DMS53 (cell line): ENCODE results near the gene VILL.

ENCODE experiments used
- DNase-seq: peaks from one replicate; lab custom pipeline; 2025; lab: John Stamatoyannopoulos, UW

The VILL gene

GRCh38 chr3:37990527-37990926 is at the start of gene VILL:
TSS of gene VILL (plus strand) at chr3:37990786. CDS start at chr3:37993673, 2,887 bp downstream.
- DNase-seq, result no peak

DNA sequence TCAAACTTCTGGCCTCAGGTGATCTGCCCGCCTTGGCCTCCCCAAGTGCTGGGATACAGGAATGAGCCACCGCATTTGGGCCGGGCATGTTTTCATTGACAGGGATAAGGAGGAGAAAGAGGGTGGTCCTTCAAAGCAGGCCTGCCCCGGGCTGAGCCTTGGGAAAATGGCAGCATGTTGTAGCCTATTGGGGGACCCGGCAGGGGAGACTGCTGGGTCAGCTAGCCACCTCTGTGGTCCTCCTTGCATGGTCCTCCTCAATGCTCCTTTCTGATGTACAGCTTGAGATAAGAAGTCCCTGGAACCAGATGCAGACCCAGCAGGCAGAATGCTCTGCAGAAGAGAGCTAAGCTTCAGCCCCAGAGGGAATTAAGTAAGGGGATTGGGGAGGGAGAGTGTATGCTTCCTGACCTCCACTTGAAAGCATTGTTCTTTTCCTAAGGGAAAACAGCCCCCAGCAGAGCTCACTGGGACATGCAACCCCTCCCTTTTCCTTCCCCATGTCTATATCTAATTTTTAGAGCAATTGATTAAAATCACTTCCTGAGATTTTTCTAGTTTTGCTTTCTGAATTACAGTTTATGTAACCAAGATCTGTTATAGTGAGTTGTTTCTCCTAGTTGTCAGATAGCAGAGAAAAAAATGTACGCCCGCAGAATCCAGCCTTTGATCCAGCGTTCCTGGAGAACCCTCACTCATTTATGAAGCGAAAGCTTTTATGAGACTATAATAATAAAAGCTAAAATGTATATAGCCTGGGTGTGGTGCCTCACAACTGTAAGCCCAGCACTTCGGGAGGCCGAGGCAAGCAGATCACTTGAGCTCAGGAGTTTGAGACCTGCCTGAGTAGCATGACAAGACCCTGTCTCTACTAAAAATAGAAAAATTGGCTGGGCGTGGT is 48.7 kb upstream of the VILL start:
- DNase-seq, result no peak

DNA sequence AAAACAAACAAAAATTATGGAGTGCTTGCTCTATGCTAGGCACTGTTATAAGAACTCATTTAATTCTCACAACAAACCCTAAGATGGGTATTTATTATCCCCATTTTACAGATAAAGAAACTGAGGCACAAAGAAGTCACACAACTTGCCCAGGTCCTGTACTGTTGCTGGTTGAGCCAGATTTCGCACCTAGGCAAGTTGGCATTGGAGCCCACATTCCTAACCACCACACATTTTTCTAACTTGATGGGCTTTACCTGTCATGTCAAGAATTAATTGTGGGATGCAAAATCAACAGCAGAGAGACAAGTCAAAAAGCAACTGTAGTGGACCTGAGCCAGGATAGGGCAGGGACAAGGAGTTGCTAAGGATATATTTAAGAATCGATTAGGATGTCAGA is 47.9 kb upstream of the VILL start:
- no peak for DNase-seq

GRCh38 chr3:37943126-37943525 is 47.5 kb upstream of the VILL start:
- DNase-seq, result no peak

GRCh38 chr3:37943631-37944314 is 46.8 kb upstream of the VILL start:
- DNase-seq, result no peak

GRCh38 chr3:37944391-37944842 is 46.2 kb upstream of the VILL start:
- DNase-seq, result no peak

DNA sequence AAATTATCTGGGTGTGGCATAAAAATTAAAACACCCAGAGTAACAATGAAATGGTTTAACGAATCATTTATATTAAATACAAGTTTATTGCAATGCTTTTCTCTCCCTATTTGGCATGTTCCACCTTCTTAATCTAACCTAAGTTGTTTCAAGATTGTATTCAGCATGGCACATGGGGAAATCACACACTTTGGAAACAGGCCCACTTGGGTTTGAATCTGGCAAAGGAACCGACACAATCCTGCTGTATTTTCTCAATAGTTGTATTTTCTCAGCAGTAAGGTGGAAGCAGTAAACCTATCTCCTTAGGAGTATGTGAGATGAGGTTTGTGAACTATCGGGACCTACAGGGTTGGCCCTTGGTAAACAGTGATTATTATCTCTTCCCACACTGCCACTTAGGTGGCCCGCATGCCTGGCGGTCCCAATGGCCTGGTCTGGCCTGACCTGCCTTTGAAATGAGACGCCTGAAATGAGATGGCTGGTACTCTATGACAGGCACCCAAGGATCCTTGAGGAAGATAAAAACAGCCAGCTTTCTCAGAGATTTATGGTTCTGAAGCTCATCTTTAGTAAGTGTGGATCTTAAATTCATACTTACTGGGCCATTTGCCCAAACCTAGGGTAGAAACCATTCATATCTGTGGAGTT is 45.3 kb upstream of the VILL start:
- DNase-seq, result no peak

DNA sequence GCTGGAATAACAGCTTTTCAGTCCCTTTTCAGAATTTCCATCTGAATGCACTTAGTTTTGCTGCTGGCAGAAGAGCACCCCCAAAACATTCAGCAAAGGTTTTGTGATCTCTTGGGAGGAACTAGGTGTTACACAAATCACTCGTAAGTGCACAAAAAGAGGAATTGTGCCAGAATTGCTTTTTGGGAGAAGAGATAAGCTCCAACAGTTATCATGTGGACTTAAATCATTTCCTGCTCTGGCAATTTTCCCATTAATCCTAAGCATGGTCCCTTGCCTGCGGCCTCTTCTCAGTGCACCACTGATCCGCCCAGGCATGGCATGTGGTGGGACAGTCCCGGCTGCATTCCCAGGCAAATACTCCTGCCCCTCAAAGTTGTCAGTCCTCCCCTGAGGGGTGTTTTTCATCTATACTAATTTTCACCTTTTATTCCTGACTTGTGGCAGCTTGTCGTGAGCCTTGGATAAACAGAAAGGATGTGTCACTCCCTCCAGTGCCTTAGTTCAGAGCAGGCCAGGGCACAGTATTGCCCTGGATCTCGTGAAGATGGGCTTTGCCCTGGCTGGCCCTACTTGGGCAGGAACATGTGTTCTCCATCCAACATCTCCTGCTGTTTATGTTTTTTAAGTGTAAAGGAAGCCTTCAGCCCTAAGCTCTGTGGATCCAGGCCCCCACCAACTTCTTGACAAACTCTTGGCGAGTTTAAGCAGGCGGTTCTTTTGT is 44.6 kb upstream of the VILL start:
- no peak for DNase-seq

DNA sequence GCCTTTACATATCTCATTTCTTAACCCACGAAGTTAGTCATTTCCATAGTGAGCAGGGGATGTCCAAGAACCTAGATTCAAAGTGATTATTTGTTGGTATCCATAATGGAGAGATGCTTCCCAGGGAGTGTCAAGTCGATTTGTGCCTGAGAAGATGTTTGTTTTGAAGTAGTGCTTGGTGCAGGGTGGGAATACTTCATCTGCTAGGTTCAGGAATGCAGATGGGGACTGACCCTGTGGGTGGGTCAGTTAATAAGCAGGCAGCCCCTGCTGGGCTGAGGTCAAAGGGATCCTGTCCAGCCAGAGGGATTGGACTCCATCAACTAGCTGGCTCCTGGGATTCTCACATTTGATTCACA is 44.1 kb upstream of the VILL start:
- DNase-seq, result no peak

DNA sequence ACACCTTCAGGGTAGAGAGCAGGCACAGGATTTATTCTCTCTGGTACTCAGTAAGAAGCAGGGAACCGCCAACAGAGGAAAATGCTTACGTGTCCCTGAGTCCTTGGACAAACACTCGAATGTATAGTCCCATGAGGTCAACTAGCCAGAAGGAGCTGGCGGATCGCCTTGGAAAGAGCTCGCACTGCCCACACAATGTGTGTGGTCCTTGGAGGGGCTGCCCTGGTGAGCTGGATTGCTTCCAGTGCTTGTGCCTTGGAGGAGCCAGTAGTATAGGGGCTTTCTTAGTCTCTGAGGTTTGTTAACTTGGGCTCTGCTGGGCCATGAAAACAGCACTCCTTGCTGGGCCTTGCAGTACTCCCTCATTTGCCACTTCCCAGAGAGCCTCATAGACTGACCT is 40.7 kb upstream of the VILL start:
- no peak for DNase-seq

DNA sequence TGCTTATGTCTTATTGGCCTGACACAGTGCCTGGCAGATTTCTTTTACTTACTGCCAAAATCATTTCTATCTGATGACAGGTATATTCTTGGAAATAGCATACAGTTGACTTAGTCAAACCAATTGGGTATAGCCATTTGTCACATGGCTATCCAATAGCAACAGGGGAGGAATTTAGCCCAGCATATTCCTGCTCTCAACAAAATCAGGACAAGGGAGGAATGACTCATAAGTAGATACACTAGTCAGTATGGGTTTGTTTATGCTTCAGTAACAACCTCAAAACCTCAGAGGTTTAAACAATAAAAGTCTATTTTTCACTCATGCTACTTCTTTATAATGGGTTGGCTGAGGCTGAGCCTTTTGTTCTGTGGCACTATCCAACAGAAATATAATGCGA is 38.0 kb upstream of the VILL start:
- no peak for DNase-seq

DNA sequence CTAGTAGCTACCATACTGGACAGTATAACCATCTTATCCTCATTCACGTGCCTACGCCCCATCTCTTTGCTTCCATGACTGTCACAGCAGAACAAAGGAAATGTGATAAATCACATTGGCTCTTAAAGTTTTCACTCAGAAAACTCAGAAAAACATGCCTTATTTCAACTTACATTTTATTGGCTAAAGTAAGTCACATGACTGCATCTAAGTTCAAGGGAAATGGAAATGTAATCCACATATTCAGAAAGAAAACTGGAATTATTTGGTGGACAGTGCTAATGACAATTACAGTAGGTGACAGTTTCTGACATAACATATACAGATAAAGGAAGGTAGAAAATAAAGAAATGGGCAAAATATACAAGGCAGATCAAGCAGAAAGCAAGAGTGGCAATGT is 37.4 kb upstream of the VILL start:
- no peak for DNase-seq

GRCh38 chr3:37953707-37954394 is 36.7 kb upstream of the VILL start:
- no peak for DNase-seq

- DNase-seq, result no peak
These were observed 35.7 kb upstream of the VILL start for GRCh38 chr3:37954881-37955280.

- DNase-seq, result no peak
These were observed 34.5 kb upstream of the VILL start for GRCh38 chr3:37955918-37956707.

DNA sequence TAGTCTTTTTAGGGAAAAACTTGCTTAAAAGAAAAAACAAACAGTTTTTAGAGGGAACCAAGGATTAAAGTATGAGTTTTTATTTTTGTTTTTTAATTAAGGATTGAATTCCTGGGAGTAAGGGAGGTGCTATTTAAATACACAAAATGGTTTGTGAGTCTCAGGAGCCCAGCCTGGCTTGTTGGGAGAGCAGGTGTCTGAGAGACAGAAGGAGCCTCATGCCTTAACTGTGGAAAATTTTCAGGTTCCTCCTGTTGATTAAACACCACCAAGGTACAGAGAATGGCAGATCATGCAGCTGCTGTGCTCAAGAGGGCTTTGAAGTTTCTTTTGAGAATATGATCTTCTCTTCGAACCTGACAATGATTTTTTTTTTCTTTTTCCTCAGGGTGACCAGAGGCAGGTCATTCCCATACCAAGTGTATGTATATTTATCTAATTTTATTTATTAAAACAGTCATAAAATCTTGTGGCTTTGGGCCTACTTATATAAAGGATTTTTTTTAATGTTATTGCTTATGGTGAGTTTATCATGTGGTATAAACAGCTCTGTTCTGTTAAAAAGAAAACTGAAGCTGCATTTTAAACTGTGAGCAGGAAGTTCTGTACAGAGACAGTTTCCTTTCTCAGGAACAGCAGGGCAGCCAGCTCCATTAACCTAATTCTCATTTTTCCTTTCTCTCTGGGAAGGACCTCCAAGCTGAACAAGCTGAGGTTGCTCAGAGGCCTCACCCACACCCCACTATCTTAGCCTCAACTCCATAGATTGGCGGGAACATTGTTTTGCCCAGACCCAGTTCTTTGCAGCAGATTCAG is 33.7 kb upstream of the VILL start:
- DNase-seq, result no peak

DNA sequence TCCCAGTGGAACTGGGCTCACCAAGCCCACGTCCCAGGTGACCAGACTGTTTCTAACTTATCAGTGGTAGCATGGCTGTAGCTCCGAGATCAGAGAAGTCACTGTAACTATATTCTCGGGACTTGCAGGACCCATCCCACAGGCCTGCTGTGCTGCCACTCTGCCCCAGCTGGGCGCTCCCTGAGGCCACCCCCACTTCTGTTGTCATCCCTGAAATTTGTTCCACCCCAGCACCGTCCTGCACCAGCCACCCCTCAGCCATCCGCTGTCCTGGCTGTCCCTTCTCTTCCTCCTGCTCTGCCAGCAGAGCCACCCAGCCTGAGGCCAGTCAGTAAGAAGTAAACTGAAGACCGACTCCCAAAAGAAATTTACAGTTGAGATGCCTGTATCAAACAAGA is 33.0 kb upstream of the VILL start:
- DNase-seq, result no peak

DNA sequence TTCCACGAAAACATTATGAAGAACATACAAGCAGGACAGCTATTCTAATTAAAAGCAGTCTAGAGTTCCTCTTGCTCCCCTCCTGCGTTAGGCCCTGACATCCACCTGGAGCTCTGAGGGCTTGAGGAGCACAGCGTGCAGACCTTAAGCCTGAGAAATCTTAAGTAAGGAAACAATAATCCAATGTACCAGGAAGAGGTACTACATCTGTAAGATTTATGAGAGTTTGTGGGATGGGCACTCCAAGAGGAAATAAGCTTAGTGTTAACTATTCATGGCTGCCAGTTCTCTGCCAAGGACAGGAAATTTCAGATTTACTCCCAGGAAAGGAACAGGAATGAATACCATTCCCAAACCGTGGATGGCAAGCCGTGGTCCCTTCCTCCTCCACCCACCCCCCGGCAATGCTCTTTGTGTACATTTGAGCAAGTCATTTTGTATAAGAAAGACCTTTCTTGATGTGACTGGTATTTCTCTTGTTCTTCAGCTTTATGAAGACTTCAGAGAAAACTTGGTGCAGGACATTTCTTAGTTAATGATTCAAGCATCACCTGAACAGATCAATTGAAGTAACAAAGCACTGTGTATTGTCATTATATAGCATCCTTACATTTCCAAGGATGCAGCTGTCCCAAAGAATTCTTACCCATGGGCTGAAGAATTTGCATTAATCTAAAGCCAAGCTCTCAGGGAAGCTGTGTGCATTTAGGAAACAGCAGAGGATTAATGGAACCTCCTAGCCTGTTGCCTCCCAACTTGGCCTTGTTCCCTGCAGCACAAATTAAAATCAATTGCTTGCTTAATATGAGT is 28.8 kb upstream of the VILL start:
- DNase-seq, result no peak

- DNase-seq, result no peak
These were observed 27.6 kb upstream of the VILL start for GRCh38 chr3:37963016-37963415.
